ENCODE results near the gene LUC7L. TPM values are rescaled to one million over a fixed set of nuclear protein-coding genes. Genes with fewer than 3 reads are reported as not detected.
A peak's percentile ranks its signal among the peaks of the same experiment; 100 is the strongest.
"Not testable (repeated sequence)": the region's sequence is repeated elsewhere in the genome, so short reads cannot be mapped to it uniquely, and the experiment has no call there.

Gene LUC7L
- total and polyA plus RNA-seq, 8 donors = 55.5 to 173 (median 147) TPM

DNA sequence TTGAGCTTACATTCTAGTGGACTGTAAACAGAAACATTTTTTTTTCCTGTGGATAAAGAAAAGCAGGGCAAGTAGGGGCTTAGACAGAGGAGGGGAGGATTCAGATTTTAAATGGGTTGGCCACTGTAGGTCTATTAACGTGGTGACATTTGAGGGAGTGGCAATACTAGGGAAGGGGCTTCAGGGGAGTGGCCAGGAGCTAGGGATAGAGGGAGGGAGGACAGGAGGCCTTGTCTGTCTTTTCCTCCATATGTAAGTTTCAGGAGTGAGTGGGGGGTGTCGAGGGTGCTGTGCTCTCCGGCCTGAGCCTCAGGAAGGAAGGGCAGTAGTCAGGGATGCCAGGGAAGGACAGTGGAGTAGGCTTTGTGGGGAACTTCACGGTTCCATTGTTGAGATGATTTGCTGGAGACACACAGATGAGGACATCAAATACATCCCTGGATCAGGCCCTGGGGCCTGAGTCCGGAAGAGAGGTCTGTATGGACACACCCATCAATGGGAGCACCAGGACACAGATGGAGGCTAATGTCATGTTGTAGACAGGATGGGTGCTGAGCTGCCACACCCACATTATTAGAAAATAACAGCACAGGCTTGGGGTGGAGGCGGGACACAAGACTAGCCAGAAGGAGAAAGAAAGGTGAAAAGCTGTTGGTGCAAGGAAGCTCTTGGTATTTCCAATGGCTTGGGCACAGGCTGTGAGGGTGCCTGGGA is 70.0 kb downstream of the LUC7L start:
- Histone ChIP-seq H3K27me3 (peaks cover 11 to 68% of the 10 kb centered on the region in 2 donors), H3K27ac (no peak overlapping the region), H3K9me3 (no peaks in the 10 kb centered on the region), H3K36me3 (no peaks in the 10 kb centered on the region), H3K4me3 (no peak overlapping the region), H3K4me1 (peaks cover 8 to 10% of the 10 kb centered on the region in 2 donors)
- no peak for DNase-seq
- intact Hi-C loops (cut with DNase I) = no loop called here
- ATAC-seq = no peak
- TF ChIP-seq, protein P1, sequence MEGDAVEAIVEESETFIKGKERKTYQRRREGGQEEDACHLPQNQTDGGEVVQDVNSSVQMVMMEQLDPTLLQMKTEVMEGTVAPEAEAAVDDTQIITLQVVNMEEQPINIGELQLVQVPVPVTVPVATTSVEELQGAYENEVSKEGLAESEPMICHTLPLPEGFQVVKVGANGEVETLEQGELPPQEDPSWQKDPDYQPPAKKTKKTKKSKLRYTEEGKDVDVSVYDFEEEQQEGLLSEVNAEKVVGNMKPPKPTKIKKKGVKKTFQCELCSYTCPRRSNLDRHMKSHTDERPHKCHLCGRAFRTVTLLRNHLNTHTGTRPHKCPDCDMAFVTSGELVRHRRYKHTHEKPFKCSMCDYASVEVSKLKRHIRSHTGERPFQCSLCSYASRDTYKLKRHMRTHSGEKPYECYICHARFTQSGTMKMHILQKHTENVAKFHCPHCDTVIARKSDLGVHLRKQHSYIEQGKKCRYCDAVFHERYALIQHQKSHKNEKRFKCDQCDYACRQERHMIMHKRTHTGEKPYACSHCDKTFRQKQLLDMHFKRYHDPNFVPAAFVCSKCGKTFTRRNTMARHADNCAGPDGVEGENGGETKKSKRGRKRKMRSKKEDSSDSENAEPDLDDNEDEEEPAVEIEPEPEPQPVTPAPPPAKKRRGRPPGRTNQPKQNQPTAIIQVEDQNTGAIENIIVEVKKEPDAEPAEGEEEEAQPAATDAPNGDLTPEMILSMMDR (IDR thresholded peaks at IDR 0.05) = no peak

- no peak for ATAC-seq
- Histone ChIP-seq H3K27me3 (peaks cover 11 to 55% of the 10 kb centered on the region in 2 donors), H3K4me3 (peak overlapping the region in 1 of 2 donors; percentile 43)
Observed at GRCh38 chr16:155031-155398, 74.2 kb downstream of the LUC7L start.

DNA sequence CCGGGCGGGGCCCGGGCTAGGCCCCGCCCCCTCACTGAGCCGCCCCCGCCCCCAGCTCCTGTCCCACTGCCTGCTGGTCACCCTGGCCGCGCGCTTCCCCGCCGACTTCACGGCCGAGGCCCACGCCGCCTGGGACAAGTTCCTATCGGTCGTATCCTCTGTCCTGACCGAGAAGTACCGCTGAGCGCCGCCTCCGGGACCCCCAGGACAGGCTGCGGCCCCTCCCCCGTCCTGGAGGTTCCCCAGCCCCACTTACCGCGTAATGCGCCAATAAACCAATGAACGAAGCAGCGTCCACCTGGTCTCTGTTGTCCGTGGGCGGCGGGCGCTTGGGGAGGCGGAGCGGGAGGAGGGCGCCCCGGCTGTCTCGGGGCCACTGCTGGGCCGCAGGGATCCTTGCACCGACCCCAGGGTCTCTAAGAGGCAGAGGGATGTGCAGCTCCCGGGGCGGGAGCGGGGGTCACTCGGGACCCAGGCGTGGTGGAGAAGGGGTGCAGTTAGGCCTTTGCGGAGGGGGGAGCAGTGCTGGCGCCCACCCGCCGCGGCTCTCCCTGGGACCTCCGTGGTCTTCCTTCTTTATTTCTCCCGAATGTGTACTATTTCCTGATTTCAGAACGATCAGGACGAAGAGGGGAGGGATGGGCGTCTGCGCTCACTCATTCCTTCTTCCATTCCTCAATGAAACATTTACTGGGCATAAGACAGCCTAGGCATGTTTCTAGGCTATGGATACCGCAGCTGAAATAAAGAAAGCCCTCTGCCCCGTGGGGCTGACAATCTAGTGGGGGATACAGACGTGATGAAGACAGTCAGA is 74.8 kb downstream of the LUC7L start:
- H3K36me3 ChIP-seq = no peaks in the 10 kb centered on the region
- H3K27ac ChIP-seq = no peak overlapping the region
- peaks cover 8 to 11% of the 10 kb centered on the region in 2 donors for H3K4me1 ChIP-seq
- intact Hi-C loops (cut with DNase I) = no loop called here
- peak overlapping the region; percentile 27 to 43 for H3K4me3 ChIP-seq
- ATAC-seq (peak; percentile 72), DNase-seq (peak in 1 of 4 donors; percentile 53)
- TF ChIP-seq, protein P1 (IDR thresholded peaks at IDR 0.05) = no peak
- H3K9me3 ChIP-seq = no peaks in the 10 kb centered on the region
- peaks cover 11 to 60% of the 10 kb centered on the region in 2 donors for H3K27me3 ChIP-seq

More at GRCh38 chr16:155031-155398, 74.2 kb downstream of the LUC7L start:
- peaks cover 8 to 11% of the 10 kb centered on the region in 2 donors for H3K4me1 ChIP-seq
- intact Hi-C loops (cut with DNase I) = no loop called here
- no peak for DNase-seq
- no peaks in the 10 kb centered on the region for H3K36me3 ChIP-seq
- H3K9me3 ChIP-seq = no peaks in the 10 kb centered on the region
- no peak overlapping the region for H3K27ac ChIP-seq
- TF ChIP-seq, protein P1 (IDR thresholded peaks at IDR 0.05) = no peak

GRCh38 chr16:153550-154216 is 75.6 kb downstream of the LUC7L start:
- H3K27ac ChIP-seq; H3K4me3 ChIP-seq; H3K36me3 ChIP-seq; H3K9me3 ChIP-seq; intact Hi-C loops (cut with DNase I); DNase-seq: not testable (repeated sequence)
- Histone ChIP-seq H3K4me1 (peaks cover 8 to 11% of the 10 kb centered on the region in 2 donors), H3K27me3 (peaks cover 11 to 67% of the 10 kb centered on the region in 2 donors)
- peak; percentile 23 for ATAC-seq

- DNase-seq; H3K9me3 ChIP-seq; H3K27ac ChIP-seq; H3K4me3 ChIP-seq; H3K36me3 ChIP-seq; intact Hi-C loops (cut with DNase I): not testable (repeated sequence)
- peaks cover 11 to 64% of the 10 kb centered on the region in 2 donors for H3K27me3 ChIP-seq
- ATAC-seq = peak; percentile 39
- peaks cover 8 to 11% of the 10 kb centered on the region in 2 donors for H3K4me1 ChIP-seq
Observed at GRCh38 chr16:153129-153521, 76.1 kb downstream of the LUC7L start.

Measured in left lung (tissue), 10 donors.